ENCODE results near the gene OR13D1.
"Not testable (repeated sequence)": the region's sequence is repeated elsewhere in the genome, so short reads cannot be mapped to it uniquely, and the experiment has no call there.

Gene OR13D1

GRCh38 chr9:104694218-104694617, at the start of gene OR13D1:
TSS of gene OR13D1 (plus strand) at chr9:104694518. CDS start at chr9:104694518, 0 bp downstream.
- no peak for DNase-seq (ENCODE audit: low read depth)

GRCh38 chr9:104658496-104659195, 35.7 kb upstream of the OR13D1 start:
- DNase-seq (ENCODE audit: low read depth), result no peak

GRCh38 chr9:104675611-104676010, 18.7 kb upstream of the OR13D1 start:
- DNase-seq (ENCODE audit: low read depth), result no peak

- DNase-seq (ENCODE audit: low read depth), result no peak
Measured at GRCh38 chr9:104682642-104683041, 11.7 kb upstream of the OR13D1 start.

- DNase-seq (ENCODE audit: low read depth), result no peak
Measured at GRCh38 chr9:104686081-104686480, 8.2 kb upstream of the OR13D1 start.

GRCh38 chr9:104700306-104700705, 6.0 kb downstream of the OR13D1 start:
- DNase-seq (ENCODE audit: low read depth), result no peak

- not testable (repeated sequence) for DNase-seq (ENCODE audit: low read depth)
Measured at GRCh38 chr9:104708737-104709136, 14.4 kb downstream of the OR13D1 start.

- no peak for DNase-seq (ENCODE audit: low read depth)
Measured at GRCh38 chr9:104711604-104712003, 17.3 kb downstream of the OR13D1 start.

- no peak for DNase-seq (ENCODE audit: low read depth)
Measured at GRCh38 chr9:104725014-104725413, 30.7 kb downstream of the OR13D1 start.

GRCh38 chr9:104738452-104738851, 44.1 kb downstream of the OR13D1 start:
- no peak for DNase-seq (ENCODE audit: low read depth)

GRCh38 chr9:104740621-104741020, 46.3 kb downstream of the OR13D1 start:
- DNase-seq (ENCODE audit: low read depth), result no peak

GRCh38 chr9:104743376-104743985, 49.2 kb downstream of the OR13D1 start:
- no peak for DNase-seq (ENCODE audit: low read depth)

Data from stimulated activated CD8-positive, alpha-beta memory T cell treated with anti-CD3 and anti-CD28 coated beads, Interleukin-7, amount 100 ng/mL, for 24 hours (primary cell).